HG03103 (cell line): ENCODE data around the gene PXN.
A peak's percentile ranks its signal among the peaks of the same experiment; 100 is the strongest.

Source experiments
- ATAC-seq: cut with Tn5 transposase; IDR thresholded peaks from one replicate; pipeline ENCODE4 v1.9.1; 2021; ENCODE audit warnings: low read depth; ENCODE audit not compliant: unreplicated experiment

PXN gene

DNA sequence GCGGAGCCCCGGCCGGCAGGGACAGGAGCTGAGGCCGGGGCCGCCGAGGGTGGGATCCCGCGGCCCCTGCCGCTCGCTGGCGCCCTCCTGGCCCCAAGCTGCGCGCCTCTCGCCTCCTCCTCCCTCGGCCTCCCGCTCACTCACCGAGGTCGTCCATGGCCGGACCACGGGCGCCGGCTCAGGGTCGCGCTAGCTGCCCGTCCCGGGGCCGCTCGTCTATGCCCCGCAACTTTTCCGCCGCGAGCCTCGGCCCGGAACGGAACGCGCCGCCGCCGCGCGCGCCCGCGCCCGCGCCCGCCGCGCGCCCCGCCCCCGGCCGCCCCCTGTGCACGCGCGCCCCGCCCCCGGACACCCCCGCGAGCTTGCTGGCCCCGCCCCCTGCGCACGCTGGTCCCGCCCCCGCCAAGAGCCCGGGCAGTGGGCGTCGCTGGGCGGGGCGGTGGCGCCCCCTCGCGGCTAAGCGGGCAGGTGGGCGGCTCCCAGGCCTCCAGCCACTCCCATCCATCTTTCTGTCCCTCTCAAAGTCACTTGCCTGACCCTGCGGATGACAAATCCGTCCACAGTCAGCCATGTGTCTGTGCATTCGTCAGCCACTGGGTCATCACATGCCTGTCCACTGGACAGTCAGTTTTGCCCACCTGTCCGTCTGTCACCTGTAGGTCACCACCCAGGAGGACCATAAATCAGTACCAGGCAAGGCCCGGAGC is at the start of gene PXN:
TSS of gene PXN (minus strand) at position 258 of the 707 bp plus-strand sequence. CDS start at position 157, 101 bp downstream.
- peak; percentile 74 for ATAC-seq

DNA sequence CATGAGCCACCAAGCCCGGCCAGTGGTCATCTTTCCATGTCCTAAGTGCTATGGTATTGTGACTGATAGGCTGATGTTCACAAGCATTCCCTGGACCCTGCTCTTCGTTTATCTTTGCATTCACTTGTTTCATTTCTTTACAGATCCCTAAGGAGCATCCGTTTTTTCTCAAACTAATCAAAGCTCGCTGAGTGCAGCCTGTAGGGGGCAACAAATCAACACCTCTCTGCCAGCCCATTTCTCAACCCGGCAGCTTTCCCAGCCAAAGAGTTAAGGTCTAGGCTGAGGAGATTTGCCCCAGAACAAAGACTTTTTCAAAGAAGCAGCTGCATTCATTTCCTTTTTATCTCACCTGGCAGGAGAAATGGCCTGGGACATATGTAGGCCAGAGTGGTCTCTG is 48.7 kb upstream of the PXN start:
- no peak for ATAC-seq

DNA sequence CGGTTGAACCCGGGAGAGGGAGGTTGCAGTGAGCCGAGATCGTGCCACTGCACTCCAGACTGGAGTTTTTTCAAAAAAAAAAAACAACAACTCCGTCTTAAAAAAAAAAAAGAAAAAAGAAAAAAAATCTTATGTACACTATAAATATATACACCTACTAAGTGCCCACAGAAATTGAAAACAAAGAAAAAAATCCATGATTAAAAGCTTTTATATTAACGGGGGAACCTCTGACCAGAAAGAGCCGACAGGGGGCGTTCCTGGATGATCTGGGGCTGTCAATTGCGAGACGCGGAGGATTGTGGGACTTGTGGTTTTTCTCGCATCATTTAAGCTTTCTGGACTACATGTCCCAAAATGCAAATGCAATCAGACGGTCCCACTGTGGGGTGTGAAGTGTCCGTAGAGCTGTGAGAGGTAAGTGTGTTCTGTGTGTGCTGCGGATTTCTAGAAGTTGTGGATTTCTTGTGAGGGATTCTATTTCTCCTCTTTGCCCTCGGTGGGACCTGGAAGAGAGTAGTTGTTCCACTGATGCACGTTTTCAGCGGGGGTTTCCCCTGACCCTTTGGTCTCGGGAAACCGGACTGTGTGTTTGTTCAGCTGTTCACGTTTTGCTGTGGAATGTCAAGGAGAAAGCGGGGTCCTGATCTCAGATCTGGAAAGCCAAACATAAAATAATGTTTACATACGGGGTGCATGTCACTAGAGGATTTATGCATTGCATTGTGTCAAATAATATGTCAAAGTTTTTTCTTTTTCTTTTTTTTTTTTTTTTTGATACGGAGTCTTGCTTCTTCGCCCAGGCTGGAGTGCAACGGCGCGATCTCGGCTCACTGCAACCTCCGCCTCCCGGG is 36.7 kb upstream of the PXN start, which contains the start of gene SIRT4:
TSS of gene SIRT4 (plus strand) at position 360 of the 854 bp plus-strand sequence. CDS start 1,241 bp downstream, outside the sequence.
- peak; percentile 89 for ATAC-seq

DNA sequence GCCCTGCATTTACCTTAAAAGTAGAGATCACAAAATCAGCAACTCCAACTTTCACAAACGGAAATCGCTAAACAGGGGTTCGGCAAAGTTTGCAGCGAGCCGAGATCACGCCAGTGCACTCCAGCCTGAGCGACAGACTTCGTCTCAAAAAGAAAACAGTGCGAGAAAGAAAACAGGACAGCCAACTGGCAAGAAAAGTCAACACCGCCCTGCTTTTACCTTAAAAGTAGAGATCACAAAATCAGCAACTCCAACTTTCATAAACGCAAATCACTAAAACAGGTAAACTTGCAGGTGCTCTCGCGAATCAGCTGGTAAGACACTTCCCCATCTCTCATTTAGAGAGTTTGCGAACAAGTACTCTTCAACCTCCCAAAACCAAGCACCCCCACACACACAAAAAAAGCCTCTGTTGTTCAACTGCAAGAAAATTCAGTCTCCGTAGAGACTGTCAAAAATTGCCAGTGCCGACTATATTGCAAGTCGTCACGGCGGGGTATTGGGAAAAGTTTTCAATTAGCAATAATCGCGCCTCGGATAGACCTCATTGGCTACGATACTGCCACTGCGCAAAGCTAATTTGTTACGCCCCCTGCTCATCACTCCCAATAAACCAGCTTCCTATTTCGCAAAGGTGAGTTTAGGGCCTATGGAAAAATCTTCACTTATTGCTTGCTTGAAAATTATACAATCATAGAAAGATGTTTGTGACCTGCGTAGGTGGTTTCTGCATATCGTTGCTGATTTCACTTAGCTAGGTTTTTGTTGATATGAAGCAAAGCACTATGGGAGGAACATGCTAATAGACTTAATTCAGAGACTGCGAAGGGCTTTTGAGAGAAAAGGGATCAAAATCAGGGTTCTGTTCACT is 27.4 kb upstream of the PXN start, which contains the start of gene RNU4-1:
TSS of gene RNU4-1 (minus strand) at position 577 of the 871 bp plus-strand sequence.
- peak; percentile 48 for ATAC-seq

DNA sequence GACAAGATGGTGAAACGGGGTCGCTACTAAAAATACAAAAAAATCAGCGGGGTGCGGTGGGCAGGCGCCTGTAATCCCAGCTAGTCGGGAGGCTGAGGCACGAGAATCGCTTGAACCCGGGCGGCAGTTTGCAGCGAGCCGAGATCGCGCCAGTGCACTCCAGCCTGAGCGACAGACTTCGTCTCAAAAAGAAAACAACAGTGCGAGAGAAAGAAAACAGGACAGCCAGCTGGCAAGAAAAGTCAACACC is 26.8 kb upstream of the PXN start:
- ATAC-seq = no peak

DNA sequence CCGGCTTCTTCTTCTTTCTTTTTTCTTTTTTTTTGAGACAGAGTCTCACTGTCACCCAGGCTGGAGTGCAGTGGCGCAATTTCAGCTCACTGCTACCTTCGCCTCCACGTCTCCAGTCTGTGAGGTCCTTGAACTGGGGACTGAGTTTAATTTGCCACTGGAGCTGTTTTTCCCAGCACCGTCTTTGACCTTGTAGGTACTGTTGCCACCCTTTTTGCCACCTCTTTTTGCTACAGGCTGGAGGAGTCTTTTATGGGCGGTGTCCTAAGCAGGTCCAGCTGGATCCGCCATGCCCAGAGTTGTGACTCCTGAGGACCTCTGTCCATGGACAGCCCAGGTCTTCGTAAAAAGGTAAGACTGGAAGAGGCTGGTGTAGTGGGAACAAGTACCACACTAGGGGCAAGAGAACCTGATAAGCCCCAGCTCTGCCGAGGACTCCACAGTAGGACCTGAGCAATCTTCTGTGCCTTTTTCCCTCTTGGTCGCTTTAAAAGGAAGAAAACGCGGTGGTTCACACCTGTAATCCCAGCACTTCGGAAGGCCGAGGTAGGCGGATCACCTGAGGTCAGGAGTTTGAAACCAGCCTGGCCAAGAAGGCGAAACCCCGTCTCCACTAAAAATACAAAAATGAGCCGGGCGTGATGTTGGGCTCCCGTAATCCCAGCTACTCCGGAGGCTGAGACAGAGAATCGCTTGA is 25.2 kb upstream of the PXN start:
- no peak for ATAC-seq

DNA sequence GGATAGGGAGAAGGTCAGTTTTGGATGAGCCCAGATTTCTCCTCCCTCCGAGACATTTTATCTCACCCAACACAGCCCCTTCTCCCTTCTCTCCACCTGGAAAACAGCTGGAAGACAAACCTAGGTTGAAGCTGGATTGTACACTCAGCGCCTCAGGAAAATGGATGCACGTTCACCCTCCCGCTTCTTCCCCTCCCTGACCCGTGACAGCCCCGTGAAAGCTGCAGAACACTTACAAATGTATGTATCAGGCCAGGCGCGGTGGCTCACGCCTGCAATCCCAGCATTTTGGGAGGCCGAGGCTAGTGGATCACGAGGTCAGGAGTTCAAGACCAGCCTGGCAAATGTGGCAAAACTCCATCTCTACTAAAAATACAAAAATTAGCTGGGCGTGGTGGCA is 22.0 kb upstream of the PXN start:
- no peak for ATAC-seq

DNA sequence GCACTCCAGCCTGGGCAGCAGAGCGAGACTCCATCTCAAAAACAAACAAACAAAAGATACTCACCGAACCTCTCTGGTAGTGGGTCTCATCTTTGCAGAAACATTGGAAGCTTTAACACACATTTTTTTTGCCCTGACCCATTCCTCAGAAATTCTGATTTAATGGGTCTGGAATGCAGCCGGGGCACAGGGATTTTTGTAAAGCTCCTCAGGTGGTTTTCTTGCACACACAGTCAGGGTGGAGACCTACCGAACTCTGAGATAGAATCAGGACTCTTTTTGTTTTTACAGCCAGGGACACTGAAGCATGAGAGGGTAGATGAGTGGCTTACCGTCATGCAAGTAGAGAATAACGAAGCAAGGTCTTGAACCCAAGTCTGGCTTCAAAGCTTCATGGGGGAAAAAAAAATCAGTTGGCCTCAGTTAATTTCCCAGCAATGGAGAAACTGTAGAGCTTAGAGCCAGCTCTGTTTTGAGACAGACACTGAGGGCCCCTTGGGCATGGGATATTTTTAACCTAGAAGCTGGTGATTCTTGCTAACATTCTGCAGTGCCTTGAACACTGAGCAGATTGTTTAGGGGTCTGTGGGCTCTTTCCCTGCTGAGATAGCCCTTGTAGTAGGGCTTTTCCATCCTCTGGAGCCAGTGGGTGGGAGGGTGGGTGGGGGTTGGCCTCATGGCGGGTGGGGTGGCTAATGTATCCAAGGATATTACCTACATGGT is 21.4 kb upstream of the PXN start:
- ATAC-seq = no peak

DNA sequence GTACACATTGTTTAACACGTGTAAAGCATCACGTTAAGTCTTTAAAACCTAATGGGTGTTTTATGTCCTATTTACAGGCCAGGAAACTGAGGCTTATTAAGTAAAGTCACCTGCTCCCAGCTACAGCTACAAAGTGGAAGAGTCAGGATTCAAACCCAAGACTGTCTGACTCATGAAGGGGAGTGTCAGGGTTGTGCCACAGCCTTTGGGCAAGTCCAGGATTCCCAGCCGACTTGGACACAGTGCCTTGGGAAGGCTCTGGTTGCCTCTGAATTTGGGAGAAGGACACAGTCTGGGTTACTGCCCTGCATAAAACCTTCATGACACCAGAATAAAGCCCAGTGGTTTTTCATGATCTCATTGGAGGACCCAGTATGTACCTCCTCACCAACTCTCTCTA is 18.9 kb upstream of the PXN start:
- no peak for ATAC-seq

DNA sequence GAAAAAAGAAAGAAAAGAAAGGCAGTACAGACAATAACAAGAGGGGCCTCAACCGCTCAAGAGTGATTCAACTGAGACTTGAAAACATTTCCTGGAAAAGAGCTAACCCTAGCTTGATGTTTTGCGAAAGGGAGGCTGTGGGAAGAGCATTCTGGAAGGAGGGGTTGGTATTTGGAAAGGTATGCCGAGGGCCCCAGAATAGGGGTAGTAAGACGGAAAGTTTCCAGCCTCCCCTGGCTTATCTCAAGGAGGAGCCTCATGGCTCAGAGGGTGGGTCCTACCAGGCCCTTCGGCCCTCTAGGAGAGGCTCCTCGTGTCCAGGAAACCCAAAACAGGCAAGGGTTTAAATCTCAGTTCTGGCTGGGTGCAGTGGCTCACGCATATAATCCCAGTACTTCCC is 17.8 kb upstream of the PXN start:
- no peak for ATAC-seq

DNA sequence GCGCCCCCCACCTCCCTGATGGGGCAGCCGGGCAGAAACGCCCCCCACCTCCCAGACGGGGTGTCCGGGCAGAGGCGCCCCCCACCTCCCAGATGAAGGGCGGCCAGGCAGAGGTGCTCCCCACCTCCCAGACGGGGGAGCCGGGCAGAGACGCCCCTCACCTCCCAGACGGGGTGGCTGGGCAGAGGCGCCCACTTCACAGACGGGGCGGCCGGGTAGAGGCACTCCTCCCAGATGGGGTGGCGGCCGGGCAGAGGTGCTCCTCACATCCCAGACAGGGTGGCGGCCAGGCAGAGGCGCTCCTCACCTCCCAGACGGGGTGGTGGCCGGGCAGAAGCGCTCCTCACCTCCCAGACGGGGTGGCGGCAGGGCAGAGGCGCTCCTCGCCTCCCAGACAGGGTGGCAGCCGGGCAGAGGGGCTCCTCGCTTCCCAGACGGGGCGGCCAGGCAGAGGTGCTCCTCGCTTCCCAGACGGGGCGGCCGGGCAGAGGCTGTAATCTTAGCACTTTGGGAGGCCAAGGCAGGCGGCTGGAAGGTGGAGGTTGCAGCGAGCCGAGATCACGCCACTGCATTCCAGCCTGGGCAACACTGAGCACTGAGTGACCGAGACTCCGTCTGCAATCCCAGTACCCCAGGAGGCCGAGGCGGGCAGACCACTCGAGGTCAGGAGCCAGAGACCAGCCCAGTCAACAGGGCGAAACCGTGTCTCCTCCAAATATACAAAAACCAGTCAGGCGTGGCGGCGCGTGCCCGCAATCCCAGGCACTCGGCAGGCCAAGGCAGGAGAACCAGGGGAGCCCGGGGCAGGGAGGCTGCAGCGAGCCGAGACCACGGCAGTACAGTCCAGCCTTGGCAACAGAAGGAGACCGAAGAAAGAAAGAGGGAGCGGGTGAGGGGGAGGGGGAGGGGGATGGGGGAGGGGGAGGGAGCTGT is 12.9 kb upstream of the PXN start:
- no peak for ATAC-seq

DNA sequence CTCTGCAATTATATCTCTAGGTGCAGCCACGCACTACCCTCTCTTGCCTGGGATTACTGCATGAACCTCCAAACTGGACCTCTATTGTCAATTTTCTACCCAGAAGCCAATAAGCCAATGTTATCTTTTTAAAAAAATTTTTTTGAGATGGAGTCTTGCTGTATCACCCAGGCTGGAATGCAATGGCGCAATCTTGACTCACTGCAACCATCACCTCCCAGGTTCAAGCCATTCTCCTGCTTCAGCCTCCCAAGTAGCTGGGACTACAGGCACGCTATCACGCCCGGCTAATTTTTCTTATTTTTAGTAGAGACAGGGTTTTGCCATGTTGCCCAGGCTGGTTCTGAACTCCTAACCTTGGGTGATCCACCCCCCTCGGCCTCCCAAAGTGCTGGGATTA is 11.2 kb upstream of the PXN start:
- ATAC-seq = no peak

DNA sequence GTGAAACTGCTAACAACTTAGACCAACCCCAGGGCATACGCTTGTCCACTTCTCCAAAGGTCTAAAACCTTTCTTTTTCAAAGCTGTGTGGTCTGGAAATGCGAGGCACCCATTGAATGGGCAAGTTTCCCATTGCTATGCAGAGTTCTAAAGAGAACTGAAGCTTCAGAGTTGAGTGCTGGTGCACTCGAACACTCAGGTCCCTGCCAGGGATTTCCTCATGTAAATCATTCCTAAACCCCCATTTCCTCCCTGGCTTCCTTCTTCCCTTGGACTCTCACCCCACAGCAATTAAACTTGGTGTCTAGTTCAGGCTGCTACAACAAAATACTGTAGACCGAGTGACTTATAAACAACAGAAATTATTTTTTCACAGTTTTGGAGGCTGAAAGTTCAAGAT is 2.2 kb upstream of the PXN start:
- no peak for ATAC-seq

DNA sequence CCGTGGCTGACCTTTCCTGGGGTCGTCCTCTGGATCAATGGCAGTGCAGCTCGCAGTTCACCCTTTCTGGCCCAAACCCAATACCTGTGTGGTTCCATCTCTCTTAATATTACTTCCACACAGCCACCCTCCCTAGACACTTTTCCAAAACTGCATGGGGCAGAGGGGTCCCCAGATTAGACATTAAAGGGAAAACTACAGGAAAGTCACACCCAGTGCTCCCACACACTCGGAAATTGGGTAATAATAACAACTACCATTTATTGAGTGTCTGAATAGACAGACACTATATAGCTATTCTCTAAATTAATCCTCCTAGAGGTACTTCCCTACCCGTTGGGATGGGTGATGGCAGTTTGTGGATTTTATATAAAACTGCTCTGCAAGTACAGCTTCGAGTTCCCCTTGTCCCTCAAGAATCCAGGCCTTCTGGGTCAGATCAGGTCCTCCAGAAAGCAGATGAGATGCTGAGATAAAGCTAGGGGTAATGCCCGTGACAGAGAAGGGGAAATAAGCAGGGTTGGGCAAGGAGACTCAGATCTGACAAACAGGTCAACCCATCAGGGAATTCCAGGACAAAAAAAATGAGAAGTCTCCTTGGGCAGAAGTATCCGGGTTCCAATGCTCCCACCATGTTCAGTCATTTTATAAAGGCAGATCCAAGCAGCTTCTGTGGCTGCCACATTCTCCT is 795 bp upstream of the PXN start:
- ATAC-seq = no peak

DNA sequence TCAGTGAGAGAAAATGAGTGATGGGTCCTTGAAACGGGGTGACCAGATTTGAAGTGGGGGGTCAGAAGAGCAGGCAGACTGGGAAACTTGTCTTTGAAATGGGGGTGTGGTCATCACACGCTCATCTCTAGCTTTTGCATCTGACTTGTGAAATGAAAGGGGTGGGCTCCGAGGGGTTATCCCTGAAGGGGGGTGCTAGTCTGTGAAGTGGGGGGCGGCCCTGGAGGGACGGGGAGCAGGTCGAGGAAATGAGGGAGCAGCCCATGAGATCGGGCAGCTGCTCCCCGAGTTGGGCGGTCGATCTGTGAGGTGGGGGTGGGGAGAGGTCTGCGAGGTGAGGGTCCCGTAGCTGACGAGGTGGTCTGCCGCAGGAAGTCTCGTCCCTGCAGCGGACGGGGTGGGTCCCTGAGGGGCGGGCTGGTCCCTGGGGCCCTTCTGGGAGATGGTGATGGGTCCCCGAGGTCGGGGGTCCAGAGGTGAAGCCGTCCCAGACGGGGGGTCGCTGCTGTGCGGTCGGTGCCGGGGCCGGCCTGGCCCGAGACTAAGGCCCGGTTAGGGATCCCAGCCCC is 542 bp downstream of the PXN start:
- no peak for ATAC-seq

DNA sequence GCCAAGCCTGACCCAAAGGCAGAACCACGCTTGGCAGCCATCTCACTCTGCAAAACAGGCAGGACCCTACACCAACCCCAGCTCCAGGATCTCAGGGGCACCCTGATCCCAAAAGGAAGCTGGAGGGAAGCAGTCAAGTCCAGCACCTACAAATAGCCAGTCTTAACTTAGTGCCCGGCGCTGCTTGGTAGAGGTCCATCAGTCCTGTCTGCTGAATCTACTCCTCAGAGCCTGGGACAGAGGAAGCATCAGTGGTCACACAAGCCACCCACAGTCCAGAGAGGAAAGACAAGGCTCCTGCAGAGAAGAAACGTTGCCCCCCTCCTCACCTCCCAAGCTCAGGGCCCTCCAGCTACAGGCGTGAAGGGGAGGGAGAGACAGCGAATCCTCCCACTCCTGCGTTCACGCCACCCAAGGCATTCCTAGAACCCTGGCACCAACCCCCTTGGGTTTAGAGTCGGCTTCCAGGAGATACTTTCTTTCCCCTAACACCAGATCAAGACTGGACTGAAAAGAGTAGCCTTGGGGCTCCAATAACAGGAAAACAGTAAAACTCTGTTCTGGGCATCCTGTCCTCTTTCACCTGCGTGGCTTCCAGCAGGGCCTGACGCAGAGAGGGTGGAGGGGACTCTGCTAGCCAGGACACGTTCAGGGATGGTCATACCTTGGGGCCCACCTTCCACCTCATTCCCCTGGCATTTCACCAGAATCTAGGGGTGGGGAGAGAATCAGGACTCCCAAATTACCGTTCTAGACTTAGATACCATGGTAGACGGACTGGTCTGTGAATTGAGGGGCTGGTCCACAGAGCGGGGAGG is 1.2 kb downstream of the PXN start:
- no peak for ATAC-seq

DNA sequence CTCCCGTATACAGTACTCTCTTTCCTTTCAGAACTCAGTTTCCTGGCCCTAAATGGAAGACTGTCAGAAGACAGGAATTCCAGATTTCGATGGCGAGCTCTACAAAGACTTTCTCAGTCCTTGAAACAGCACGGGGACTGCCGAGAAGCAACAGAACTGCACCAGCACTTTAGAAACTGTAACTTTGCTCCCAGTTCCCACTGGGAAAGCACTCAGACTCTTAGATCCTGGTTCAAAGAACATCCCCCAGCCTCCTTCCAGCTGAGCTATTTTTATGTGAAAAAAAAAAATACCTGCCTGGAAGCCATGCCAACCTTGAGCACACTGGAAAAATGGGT is 1.8 kb downstream of the PXN start:
- ATAC-seq = no peak
